KMS-11 (cell line): ENCODE measurements around the gene LY6G5B.

Source experiments
- H2AFZ ChIP-seq: fragments of 200-600 bp; sonication (generic); 2 replicates; pipeline ENCODE4 v1.6.1; 2016; ENCODE audit warnings: antibody characterized with exemption, mixed run types, low read depth
- H3K27ac ChIP-seq: fragments of 200-600 bp; sonication (generic); 2 replicates; pipeline ENCODE4 v1.6.1; 2016; ENCODE audit warnings: mild to moderate bottlenecking, mixed run types
- H3K27me3 ChIP-seq: fragments of 200-600 bp; sonication (generic); 2 replicates; pipeline ENCODE4 v1.6.1; 2017; ENCODE audit warnings: mild to moderate bottlenecking, low read depth, mixed run types, moderate library complexity; ENCODE audit not compliant: insufficient read depth
- H3K36me3 ChIP-seq: fragments of 200-600 bp; sonication (generic); 2 replicates; pipeline ENCODE4 v1.6.1; 2017; ENCODE audit warnings: mild to moderate bottlenecking, mixed run types; ENCODE audit not compliant: insufficient read depth
- H3K4me1 ChIP-seq: fragments of 200-600 bp; sonication (generic); 2 replicates; pipeline ENCODE4 v1.6.1; 2016; ENCODE audit warnings: mild to moderate bottlenecking, low read depth, mixed run types; ENCODE audit not compliant: poor library complexity, severe bottlenecking
- H3K4me2 ChIP-seq: fragments of 200-600 bp; sonication (generic); 2 replicates; pipeline ENCODE4 v1.7.0; 2016; ENCODE audit warnings: mild to moderate bottlenecking, mixed run types
- H3K4me3 ChIP-seq: fragments of 200-600 bp; sonication (generic); IDR thresholded peaks from 2 replicates; pipeline ENCODE4 v1.6.1; 2017; ENCODE audit warnings: low read depth, low read length, mixed read lengths; ENCODE audit not compliant: insufficient read depth
- H3K79me2 ChIP-seq: fragments of 200-600 bp; sonication (generic); 2 replicates; pipeline ENCODE4 v1.6.1; 2016; ENCODE audit warnings: low read depth, mixed run types; ENCODE audit not compliant: insufficient read depth
- H3K9ac ChIP-seq: fragments of 200-600 bp; sonication (generic); 2 replicates; pipeline ENCODE4 v1.6.1; 2016; ENCODE audit warnings: mild to moderate bottlenecking, mixed run types
- H4K20me1 ChIP-seq: fragments of 200-600 bp; sonication (generic); 2 replicates; pipeline ENCODE4 v1.6.1; 2016; ENCODE audit warnings: mild to moderate bottlenecking, mixed run types; ENCODE audit not compliant: insufficient read depth
- CTCF ChIP-seq: fragments of 200-600 bp; sonication (generic); conservative IDR thresholded peaks from 2 replicates; pipeline ENCODE4 v1.6.1; 2017; ENCODE audit warnings: low read depth, mild to moderate bottlenecking, antibody characterized with exemption, low read length, moderate library complexity, mixed read lengths

LY6G5B gene

GRCh38 chr6:31660381-31661261 lies 9.2 kb upstream of the LY6G5B start, which contains the start of gene C6orf47:
Gene C6orf47 (minus strand): TSS chr6:31660778. CDS start chr6:31659947, 831 bp downstream.
- Histone ChIP-seq H3K36me3 (no peaks in the 10 kb centered on the region), H4K20me1 (no peaks in the 10 kb centered on the region), H3K79me2 (peaks cover 33% of the 10 kb centered on the region), H3K9ac (peak within 1 kb of the TSS; percentile 60; the same call in 1 of the 2 replicates), H3K4me2 (peak within 1 kb of the TSS; percentile 87), H3K27me3 (no peaks in the 10 kb centered on the region), H3K27ac (peak within 1 kb of the TSS; percentile 42; the same call in 1 of the 2 replicates), H3K4me1 (peaks cover 45% of the 10 kb centered on the region), H2AFZ (peak within 1 kb of the TSS; percentile 56), H3K4me3 (no peak within 1 kb of the TSS)
- no peak for TF ChIP-seq CTCF

GRCh38 chr6:31661262-31662123 lies 8.3 kb upstream of the LY6G5B start:
- no peak overlapping the region; the same call in 1 of the 2 replicates for H3K27ac ChIP-seq
- H3K9ac ChIP-seq: peak overlapping the region; percentile 60; the same call in 1 of the 2 replicates
- H3K27me3 ChIP-seq: no peaks in the 10 kb centered on the region
- H2AFZ ChIP-seq: no peak overlapping the region
- peaks cover 39% of the 10 kb centered on the region for H3K79me2 ChIP-seq
- H3K36me3 ChIP-seq: no peaks in the 10 kb centered on the region
- no peak for TF ChIP-seq CTCF
- peak overlapping the region; percentile 87 for H3K4me2 ChIP-seq
- no peaks in the 10 kb centered on the region for H4K20me1 ChIP-seq
- peaks cover 45% of the 10 kb centered on the region for H3K4me1 ChIP-seq
- H3K4me3 ChIP-seq: no peak overlapping the region

GRCh38 chr6:31662124-31662723 lies 7.6 kb upstream of the LY6G5B start:
- Histone ChIP-seq H3K4me3 (no peak overlapping the region), H3K36me3 (no peaks in the 10 kb centered on the region; the same call in 1 of the 2 replicates), H2AFZ (no peak overlapping the region), H3K4me2 (no peak overlapping the region), H3K27ac (no peak overlapping the region; the same call in 1 of the 2 replicates), H3K9ac (no peak overlapping the region), H3K27me3 (no peaks in the 10 kb centered on the region), H4K20me1 (no peaks in the 10 kb centered on the region), H3K79me2 (peaks cover 47% of the 10 kb centered on the region), H3K4me1 (peaks cover 51% of the 10 kb centered on the region)
- no peak for TF ChIP-seq CTCF
